Measurements from ENCODE around the gene ZNF799.
"Not testable (repeated sequence)": the region's sequence is repeated elsewhere in the genome, so short reads cannot be mapped to it uniquely, and the experiment has no call there.

Gene ZNF799

GRCh38 chr19:12362236-12362635 is 38.8 kb downstream of the ZNF799 start:
- DNase-seq: not testable (repeated sequence)

GRCh38 chr19:12353375-12353774 is 47.7 kb downstream of the ZNF799 start:
- DNase-seq: no peak

GRCh38 chr19:12350890-12351197 is 50.2 kb downstream of the ZNF799 start:
- no peak for DNase-seq

GRCh38 chr19:12350185-12350889 is 50.7 kb downstream of the ZNF799 start:
- no peak for DNase-seq

GRCh38 chr19:12346896-12347295 is 54.2 kb downstream of the ZNF799 start:
- DNase-seq: no peak

- DNase-seq: no peak
Measured at GRCh38 chr19:12345197-12345596, 55.9 kb downstream of the ZNF799 start.
